Endometrium (tissue), 2 donors: Measurements from ENCODE around the gene C17orf50.

Source experiments
- FAIRE-seq: peaks from 2 replicates; lab custom pipeline; 2012; peaks lifted over from hg19 to GRCh38; lab: Jason Lieb, UNC
- donor health status: control.
- donor health status: control.

C17orf50 gene

DNA sequence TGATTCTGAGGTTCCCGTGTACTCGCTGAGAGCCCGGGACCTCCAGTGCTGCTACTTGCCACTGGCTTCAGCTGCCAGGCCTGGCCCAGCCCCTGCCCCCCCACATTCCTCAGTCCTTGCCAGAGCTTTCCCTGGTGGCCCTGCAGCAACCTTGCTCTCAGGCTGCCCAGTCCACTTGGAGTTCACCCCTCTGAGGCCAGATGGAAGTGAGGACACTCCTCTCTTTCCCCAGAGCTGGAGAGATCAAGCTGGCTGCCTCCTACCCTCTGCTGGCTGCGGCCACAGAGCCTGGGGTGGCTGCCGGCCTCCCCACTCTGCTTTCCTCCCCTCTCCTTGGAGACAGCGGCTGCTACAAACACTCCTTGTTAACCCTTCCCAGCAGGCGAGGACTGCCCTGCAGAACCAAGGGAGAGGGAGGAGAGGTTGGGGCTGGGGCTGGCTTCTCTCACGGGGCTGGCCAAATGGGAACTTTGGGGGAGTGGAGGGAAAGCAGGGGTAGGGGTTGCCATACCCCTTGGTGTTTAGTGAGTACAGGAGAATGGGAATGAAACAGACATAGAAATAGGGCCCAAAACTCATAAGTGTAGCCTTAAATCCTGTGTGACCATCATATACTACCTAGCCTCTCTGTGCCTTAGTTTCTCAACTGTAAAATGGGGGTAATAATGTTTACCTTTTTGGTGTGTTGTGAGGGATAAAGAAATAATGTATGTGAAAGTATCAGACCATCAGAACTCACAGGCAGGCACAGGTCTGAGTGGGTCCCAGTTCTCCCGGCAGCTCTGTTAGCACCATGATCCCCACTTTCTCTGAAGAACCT, 7.5 kb upstream of the C17orf50 start, which contains the start of gene GAS2L2:
TSS of gene GAS2L2 (minus strand) at position 295 of the 820 bp plus-strand sequence. CDS start 389 bp downstream, outside the sequence.
- no peak for FAIRE-seq

DNA sequence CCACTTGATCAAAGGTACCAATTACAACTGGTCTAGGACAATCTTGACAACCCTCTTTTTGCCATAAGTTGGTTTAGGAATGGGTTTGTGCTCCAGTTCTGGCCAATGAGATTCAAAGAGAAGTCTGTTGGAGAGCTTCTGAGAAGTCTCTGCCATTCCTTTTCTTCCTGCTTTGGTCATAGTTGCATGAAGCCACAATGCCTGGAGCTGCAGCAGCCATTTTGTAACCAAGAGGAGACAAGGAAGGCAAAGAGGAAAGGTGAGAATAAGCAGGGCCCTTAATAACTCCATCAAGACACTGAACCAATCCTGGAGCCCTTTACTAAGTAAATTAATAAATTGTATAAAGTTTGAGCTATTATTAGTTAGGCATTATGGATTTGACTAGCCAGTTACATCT, 3.4 kb upstream of the C17orf50 start:
- no peak for FAIRE-seq

DNA sequence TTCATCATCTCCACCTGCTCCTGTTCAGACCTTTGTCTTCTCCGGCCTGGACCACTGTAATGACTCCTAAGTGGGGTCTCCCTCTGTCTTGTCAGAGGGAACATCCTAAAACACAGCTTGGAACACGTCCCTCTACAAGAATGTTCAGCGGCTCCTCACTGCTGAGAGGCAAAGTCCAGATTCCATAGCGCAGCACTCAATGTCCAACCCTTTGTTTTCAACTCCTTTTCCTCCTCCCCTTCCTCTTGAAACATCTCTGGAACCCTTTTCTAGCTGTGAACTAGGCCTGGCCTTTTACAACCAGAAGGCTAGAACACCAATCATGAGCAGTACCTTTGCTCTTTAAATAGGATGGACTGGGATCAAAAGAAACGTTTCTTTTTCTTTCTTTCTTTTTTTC, 914 bp downstream of the C17orf50 start:
- no peak for FAIRE-seq

GRCh38 chr17:35763767-35764122, 3.1 kb downstream of the C17orf50 start:
- no peak for FAIRE-seq

DNA sequence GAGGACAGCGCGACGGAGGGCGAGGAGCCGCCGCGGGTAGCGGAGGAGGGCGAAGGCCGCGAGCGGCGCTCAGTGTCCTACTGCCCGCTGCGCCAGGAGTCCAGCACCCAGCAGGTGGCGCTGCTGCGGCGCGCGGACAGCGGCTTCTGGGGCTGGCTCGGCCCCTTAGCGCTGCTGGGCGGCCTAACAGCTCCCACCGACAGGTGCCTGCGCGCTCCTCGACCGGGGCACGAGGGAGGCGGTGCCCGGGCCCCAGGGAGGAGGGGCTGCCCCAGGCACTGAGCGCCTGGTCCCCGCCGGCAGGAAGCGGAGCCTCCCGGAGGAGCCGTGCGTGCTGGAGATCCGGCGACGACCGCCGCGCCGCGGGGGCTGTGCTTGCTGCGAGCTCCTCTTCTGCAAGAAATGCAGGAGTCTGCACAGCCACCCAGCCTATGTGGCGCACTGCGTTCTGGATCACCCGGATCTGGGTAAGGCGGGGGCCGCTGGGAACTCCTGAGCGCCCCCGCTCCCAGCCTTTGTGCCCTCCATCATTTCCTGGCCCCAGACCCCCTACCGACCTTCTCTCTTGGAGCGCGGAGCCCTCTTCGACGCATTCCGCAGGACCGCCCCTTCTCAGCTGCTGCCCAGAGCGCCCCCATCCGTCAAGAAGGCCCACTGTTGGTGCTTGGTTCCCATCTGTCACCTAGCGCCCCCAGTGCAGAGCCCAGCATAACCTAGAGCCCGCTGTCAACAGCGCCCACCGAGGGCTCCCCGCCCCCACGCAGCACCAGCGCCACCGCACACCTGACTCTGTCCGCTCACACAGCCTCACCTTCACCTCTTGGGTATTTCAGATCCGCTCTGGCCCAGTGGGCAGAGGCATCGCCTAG, 3.7 kb downstream of the C17orf50 start:
- FAIRE-seq, result no peak

- no peak for FAIRE-seq
These were observed 4.5 kb downstream of the C17orf50 start for GRCh38 chr17:35765086-35765710.

DNA sequence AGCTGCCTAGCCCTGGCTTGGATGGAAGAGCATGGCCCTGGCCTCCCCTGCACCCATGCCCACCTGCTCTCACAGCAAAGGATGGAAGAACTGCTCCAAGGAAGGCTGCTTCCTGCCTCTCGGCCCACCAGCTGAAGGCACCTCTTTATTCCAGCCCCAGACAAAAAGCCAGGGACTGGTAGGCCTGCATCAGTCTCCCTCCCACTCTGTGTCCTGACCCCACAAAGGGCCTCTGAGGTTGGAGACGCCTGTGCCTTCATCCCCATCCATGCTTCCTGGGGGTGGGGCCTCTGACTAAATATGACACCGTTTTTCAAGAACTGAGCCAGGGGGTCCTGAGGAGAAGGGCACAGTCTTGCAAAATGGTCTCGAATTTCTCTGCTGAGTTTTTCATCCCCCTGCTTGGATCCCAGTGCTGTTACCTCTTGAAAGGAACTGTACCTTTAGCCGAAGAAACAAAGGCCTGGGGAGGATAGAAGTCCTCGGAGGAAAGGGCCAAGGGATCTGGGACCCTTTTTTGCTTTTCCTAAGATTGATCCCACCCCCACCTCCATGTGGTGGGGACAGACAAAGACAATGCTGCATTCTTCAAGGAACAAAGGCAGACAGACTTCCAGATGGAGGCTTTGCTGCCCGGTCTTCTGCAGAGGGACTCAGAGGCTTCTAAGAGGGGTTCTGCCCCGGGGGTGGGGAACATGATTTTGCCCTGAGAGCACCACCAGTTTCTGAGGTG, 5.2 kb downstream of the C17orf50 start:
- no peak for FAIRE-seq

- FAIRE-seq, result no peak
These were observed 5.8 kb downstream of the C17orf50 start for GRCh38 chr17:35766489-35766877.

GRCh38 chr17:35766903-35767510, 6.3 kb downstream of the C17orf50 start:
- FAIRE-seq, result no peak

DNA sequence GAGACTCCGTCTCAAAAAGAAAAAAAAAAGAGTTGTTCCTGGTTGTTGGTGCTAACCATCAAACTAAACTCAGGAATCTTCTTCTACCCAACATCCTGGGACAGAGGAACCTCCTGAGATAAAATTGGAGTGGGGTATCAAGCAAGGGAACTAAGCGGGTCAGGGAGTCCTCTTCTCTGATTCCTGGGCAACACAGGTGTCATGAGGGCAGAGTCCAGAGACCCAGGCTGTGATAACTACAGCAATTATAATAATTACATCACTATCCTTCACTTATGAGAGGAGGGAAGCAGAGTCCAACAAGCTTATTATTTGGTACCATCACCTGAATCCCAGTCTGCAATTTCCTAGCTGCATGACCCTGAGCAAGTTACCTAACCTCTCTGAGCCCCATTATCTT, 8.1 kb downstream of the C17orf50 start:
- no peak for FAIRE-seq

DNA sequence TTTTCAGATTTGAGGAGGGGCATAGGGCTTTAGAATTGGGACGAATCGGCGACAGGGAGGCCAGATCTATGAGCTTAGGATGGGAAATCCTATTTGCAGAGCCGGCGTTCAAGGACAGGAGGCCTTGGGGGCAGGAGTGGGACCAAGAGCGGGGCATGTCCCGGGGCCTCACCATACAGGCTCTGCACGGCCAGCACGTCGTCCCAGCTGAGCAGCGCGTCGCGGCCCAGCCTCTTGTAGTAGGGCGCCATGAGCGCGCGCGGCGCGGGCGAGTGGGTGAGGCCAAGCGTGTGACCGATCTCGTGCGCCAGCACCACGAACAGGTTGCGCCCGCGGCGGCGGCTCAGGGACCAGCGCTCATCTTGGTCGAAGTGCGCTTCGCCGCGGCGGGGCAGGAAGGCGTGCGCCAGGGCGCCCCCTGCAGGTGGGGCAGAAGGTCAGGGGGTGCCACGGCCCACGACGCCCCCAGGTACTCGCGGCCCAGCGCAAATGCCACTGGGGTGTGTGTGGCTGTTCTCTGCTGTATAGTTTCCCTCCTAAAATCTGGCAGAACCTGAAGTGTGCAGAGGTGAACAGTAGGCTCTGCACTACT, 9.3 kb downstream of the C17orf50 start:
- FAIRE-seq, result no peak

GRCh38 chr17:35773129-35773528, 12.4 kb downstream of the C17orf50 start:
- no peak for FAIRE-seq

- FAIRE-seq, result no peak
These were observed 13.2 kb downstream of the C17orf50 start for GRCh38 chr17:35773679-35774425.

DNA sequence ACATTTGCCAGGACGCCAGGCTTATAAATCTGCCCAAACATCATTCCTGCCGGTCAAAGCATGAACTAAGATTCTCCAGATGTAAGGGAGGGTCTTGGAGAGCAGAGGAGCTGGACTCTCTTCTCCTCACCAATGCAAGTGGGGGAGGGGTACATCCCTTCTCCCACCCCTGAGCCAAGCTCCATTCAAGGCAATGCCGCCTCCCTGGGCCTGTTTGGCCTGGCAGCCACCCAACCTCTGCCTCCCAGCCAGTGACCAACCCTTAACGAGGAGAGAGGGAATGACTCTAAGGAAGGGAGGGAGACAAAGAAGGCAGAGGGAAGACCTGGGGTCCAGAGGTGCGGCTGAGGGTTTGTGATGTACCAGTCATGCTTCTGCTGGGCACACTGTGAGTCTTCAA, 13.8 kb downstream of the C17orf50 start:
- FAIRE-seq, result no peak

DNA sequence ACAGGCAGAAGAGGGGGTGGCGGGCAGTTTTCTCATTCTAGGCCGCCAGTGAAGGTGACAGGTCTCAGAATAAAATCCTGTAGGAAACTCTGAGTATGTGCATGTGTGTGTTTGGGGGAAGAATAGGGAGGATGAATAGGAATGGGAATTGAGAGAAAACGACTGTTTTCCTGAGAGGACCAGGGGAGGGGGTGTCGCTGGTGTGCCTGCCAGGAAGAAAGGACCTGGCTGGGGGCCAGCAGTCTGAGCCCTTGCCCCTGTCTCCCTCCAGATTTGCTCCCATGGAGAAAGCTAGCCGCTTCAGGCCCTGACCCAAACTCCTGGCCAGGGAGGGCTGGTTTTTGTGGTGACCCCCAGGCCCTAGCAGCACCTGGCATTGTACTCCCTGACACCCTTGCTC, 14.4 kb downstream of the C17orf50 start:
- FAIRE-seq, result no peak

- FAIRE-seq, result no peak
These were observed 14.9 kb downstream of the C17orf50 start for GRCh38 chr17:35775583-35775982.

- no peak for FAIRE-seq
These were observed 18.0 kb downstream of the C17orf50 start for GRCh38 chr17:35778641-35779196.

- no peak for FAIRE-seq
These were observed 20.3 kb downstream of the C17orf50 start for GRCh38 chr17:35780950-35781349.

- no peak for FAIRE-seq
These were observed 24.2 kb downstream of the C17orf50 start for GRCh38 chr17:35784895-35785294.

GRCh38 chr17:35786941-35787432, 26.3 kb downstream of the C17orf50 start:
- FAIRE-seq, result no peak
